ENCODE measurements around the gene SECTM1.

The SECTM1 gene

DNA sequence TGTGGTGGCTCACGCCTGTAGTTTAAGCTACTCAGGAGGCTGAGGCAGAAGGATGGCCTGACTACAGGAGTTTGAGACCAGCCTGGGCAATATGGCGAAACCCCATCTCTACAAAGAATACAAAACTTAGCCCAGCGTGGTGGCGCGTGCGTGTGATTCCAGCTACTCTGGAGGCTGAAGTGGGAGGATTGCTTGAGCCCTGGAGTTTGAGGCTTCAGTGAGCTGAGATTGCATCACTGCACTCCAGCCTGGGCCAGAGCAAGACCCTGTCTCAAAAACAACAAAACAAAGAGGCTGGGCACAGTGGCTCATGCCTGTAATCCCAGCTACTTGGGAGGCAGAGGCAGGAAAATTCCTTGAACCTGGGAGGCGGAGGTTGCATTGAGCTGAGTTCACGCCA lies 53.0 kb downstream of the SECTM1 start:
- no peak for DNase-seq (ENCODE audit: low read depth)

DNA sequence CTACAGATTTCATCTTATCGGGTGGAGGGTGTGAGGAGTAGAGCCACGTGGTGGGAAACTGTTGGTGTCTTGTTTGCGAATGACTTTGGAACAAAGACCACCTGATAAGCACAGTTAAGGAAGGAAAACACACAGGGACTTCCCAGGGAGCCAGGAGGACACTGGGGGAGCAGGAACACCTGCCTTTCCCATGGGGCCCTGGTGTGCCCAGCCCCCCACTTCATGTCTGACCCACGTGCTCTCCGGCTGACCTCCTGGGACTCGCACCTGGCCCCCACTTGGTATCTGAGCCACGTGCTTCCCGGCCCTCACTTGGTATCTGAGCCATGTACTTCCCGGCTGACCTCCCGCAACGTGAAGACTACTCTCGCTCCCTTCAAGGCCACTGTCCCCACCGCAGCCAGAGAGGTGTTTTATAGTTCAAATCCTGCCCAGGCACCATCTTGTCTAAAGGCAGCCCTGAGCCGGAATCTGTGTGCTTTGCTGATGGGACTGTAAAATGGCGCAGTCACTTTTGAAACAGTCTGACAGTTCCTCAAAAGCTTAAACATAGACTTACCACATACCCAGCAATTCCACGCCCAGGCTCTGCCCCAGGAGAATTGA lies 54.7 kb downstream of the SECTM1 start:
- DNase-seq (ENCODE audit: low read depth), result no peak

DNA sequence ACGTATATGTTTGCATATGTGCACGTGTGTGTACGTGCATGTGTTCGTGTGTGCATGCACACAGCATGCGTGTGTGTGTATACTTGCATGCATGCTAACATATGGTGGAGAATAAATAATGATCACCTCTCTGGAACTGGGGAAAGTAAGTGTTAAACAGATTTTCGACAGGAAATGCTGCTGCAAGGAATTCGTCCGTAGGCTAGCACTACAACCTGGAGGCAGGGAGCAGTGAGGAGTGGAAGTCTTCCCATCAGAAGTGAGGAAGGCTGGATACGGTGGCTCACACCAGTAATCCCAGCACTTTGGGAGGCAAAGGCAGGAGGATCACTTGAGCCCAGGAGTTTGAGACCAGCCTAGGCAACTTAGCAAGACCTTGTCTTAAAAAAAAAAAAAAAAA lies 55.3 kb downstream of the SECTM1 start:
- DNase-seq (ENCODE audit: low read depth), result no peak

DNA sequence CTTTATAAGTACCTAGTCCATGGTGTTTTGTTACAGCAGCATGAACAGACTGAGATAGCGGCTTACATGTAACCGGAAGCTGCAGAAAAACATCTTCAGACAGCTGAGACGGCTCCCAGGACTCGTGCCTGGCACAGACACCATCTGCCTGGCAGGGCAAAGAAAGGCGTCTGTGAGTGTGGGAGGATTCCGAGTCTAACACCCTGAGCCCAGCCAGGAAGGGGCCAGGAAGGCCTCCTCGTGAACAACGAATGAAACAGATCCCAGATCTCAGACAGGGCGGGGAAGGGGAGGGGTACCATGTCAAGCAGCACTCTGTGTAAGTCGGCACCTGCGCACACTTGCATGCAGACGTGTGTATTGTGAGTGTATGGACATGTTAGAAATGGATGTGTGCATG lies 55.7 kb downstream of the SECTM1 start:
- no peak for DNase-seq (ENCODE audit: low read depth)

DNA sequence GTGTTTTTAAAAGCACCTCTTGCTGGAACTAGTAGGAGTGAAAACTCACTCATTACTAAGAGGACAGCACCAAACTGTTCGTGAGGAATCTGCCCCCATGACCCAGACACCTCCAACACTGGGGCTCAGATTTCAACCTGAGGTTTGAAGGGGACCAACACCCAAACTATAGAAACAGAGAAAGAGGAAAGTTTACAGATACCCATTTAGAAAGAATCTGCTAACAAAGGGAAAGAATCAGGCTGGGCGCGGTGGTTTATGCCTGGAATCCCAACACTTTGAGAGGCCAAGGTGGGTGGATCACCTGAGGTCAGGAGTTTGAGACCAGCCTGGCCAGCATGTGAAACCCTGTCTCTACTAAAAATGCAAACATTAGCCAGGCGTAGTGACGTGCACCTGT lies 56.6 kb downstream of the SECTM1 start:
- no peak for DNase-seq (ENCODE audit: low read depth)

DNA sequence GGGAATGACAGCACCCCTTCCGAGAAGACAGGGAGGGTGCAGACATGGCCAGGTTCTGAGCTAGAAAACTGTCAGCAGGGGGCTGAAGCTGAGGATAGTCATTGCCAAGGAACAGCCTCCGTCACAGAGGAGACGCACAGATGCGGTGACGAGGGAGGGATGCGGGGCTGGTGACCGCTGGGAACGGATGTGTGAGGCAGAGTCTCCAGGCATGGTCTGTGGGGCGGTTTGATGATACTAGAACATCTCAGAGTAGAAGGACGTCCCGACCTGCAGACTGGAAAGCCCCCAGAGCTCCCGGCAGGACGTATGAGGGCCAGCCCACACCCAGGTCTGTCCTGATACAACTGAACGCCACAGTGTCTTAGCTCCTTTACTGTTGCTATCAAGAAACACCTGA lies 58.2 kb downstream of the SECTM1 start:
- DNase-seq (ENCODE audit: low read depth), result no peak

DNA sequence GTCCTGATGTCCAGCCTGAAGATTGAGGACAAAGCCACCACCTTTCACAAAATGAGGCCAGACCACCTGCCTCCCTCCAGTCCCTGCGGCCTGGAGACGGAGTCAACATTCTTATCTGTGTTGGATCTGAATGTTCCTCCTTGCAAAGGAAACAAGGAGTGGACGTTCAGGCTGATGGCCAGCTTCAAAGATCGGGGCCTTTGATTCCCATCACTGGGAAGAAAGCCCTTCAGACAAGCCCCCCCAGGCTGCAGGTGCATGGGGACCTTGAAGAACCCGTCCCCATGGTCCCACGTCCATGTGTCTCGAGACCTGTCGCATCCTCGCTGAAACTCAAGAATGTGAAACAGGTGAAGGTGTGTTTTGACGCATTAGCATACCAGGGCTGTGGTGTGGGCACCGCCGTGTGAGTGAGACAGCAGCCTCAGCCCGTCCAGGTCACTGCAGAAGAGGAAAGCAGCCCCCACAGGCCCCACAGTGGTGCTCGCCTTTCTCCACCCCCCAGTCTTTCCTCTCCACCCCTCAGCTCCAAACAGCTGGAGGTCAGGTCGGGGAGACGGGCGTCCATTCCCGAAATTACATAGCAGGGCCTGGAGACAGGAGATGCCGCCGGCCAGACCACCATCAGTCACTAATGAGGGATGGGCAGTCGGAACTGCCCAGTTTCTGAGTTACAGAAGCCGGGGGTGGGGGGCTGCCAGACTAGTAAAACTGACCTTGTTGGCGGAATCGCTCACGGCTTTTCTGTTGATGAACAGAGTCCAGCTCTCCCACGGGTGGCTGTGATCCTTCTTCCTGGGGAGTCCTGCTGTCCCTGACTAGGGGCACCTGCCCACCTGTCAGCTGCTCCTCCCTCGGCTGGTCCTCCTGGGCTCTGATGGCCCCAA lies 59.2 kb downstream of the SECTM1 start:
- no peak for DNase-seq (ENCODE audit: low read depth)

DNA sequence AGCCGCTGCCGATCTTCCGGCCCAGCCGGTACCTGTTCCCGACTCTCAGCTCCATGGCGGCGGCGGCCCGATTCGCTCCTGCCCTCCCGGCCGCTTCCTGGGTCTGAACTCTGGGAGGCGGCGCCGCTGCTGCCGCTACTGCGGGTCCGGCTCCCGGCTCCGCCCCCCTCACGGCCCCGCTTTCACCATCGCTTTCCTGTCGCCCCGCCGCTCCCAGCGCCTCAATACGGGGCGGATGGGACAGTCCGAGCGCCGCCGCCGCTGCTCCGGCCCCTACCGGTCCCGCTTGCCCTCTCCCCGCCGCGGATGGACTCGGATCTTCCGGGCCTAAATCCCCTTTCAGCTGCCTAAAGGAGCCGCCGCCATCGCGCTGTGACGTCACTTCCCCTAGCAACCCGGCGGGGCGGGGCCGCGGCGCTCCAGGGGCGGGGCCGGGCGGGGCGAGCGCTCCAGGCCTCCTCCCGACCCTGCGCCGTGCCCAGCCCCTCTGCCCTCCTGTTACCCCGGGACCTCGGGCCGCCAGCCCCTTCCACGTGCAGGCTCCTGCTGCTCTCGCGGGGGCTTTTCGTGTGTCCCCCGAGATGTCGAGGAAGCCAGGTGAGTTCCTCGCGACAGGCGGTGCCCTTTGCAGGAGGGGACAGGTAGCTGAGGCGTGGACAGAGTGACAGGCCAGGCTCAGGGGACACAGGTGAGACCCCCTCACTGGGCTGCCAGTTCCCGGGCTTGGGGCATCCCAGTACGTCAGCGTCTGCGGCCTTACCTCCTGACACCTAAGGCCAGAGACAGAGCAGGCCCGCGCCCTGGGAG lies 60.0 kb downstream of the SECTM1 start, which contains the start of gene CSNK1D:
TSS of gene CSNK1D (minus strand) at position 374 of the 807 bp plus-strand sequence. CDS start at position 55, 319 bp downstream.
- peak; percentile 91 for DNase-seq (ENCODE audit: low read depth)

DNA sequence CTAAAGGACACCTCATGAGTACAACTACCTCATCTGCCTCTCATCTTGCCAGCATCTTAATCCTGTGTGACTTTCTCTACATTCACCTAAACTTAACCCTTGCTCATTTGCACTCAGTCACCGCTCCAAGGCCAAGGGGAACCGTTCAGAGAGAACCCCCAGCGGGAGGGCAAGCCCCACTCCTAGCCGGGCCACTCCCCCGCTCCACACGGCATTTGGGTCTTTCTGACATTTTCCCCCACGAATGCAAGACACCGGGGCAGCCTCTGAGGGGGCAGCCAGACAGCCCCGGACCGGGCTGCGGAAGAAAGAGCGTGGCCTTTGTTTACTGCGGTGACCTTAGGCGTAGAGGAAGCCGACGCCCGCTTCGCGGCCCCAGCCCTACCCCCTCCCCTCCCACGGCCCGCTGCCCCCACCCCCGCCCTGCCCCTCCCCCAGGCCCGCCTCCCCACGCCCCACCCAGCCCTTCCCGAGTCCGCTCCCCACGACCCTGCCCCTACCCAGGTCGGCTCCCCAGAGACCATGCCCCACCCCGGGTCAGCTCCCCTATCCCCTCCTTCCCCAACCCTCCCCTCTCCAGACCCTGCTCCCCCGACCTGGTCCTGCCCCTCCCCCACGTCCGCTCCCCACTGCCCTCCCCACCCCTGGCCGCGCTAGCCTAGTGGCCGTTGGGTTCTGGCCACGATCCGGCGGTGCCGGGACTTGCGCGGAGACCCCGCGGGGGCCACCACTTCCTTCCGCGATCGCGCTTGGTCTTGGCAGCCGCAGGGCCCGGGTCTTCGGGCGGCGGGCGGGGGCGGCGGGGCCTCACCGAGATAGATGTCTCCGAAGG lies 60.9 kb downstream of the SECTM1 start:
- DNase-seq (ENCODE audit: low read depth), result no peak

DNA sequence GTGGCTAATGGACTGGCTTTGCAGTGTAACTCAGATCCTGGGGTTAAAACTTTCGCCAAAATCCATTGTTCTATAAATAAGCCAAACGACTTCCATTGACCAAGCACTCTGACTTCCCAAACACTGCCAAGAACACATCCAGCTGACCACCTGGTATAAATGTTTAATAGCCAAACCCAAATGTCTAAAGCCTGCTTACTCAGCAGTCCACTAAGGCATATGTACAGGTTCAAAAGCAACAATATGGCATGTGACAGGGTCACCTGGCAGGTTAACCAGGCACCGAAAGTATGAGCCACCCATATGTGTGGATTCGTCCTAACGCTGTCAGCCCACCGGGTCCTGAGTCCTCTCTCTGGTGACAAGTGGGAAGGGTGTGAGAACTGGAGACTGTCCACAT lies 62.2 kb downstream of the SECTM1 start:
- no peak for DNase-seq (ENCODE audit: low read depth)
